ENCODE measurements around the gene GPC2.
"Not testable (repeated sequence)": the region's sequence is repeated elsewhere in the genome, so short reads cannot be mapped to it uniquely, and the experiment has no call there.

Gene GPC2

DNA sequence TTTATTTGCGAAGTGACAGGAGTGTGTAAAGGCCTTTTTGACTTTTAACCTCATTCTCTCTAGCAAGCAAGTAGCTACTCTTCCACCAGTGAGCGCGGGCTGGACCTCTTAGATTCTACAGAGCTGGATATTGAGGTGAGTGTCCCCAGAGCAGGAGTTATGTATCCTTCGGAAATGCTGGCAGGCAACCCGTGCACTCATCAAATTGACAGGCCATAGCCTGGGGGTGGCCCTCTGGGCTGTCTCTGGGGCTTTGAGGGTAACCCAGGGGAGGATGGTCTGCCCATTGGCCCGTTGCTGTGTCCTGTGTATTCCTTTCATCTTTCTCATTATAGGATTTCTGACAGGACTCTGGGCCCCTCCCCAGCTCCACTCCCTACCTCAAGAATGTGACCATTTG, 36.5 kb upstream of the GPC2 start:
- no peaks in the 10 kb centered on the region for H3K9me3 ChIP-seq (ENCODE audit: control insufficient read depth, insufficient read depth, low read length)
- H3K9ac ChIP-seq (ENCODE audit: low read depth, low read length): no peak overlapping the region
- H3K36me3 ChIP-seq (ENCODE audit: insufficient read depth, low read length): no peaks in the 10 kb centered on the region
- no peaks in the 10 kb centered on the region; the same call in 1 of the 2 replicates for H3K4me1 ChIP-seq (ENCODE audit: insufficient read depth, low read length)

DNA sequence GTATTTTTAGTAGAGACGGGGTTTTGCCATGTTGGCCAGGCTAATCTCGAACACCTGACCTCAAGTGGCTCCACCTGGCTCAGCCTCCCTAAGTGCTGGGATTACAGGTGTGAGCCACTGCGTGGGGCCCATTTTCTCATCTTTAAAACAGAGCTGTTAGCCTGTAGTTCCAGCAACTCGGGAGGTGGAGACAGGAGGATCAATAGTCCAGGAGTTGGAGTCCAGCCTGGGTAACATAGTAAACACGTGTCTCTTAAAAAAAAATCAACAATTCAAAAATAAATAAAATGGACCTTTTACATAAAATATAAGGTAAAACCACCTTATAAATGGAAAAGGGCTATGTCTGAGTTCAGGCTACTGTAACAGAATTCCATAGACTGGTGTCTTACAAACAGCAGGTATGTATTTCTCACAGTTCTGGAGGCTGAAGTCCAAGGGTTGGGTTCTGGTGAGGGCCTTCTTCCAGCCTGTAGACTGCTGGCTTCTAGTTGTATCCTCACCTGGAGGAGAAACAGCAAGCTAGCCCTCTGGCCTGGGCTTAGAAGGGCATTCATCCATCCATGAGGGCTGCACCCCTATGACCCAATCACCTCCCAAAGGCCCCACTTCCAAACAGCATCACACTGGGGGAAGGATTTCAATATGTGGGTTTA, 35.6 kb upstream of the GPC2 start:
- no peaks in the 10 kb centered on the region for H3K36me3 ChIP-seq (ENCODE audit: insufficient read depth, low read length)
- no peaks in the 10 kb centered on the region for H3K9me3 ChIP-seq (ENCODE audit: control insufficient read depth, insufficient read depth, low read length)
- no peaks in the 10 kb centered on the region; the same call in 1 of the 2 replicates for H3K4me1 ChIP-seq (ENCODE audit: insufficient read depth, low read length)
- no peak overlapping the region for H3K9ac ChIP-seq (ENCODE audit: low read depth, low read length)

DNA sequence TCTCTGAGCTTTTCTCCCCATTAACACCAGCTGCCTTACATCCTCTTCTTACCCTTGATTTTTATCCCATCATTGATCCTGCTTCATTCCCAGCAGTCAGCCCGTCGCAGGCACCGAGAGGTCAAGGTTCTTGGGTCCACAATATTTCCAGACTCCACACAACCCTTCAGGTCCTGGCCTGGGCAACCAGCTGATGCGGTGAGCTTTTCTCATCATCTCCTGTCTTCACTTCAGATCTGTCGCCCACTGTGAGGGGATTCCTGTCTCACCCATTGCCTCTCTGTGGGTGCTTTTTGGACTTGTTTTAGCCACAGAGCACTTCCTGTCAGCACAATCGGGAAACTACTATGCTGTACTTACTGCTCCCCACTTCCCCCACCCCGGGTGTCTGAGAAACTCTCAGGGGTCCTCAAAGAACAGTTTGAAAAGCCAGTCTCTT, 34.2 kb upstream of the GPC2 start:
- Histone ChIP-seq H3K4me1 (ENCODE audit: insufficient read depth, low read length) (no peaks in the 10 kb centered on the region; the same call in 1 of the 2 replicates), H3K9ac (ENCODE audit: low read depth, low read length) (no peak overlapping the region), H3K36me3 (ENCODE audit: insufficient read depth, low read length) (no peaks in the 10 kb centered on the region), H3K9me3 (ENCODE audit: control insufficient read depth, insufficient read depth, low read length) (no peaks in the 10 kb centered on the region)

DNA sequence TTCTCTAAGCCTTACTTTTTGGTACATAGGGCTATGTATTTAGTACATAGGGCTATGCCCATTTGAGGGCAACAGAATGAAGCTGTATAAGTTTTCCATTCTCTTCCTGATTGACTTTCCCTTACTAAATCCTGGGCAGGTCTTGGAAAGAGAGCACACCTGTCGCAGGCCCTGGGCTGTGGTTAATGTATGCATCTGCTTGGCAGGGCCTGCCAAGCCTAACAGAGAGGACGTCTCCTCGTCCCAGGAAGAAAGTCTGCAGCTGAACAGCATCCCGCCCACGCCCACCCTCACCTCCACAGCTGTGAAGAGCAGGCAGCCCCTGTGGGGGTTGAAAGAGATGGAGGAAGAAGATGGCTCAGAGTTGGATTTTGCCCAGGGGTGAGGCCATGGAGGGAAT, 33.6 kb upstream of the GPC2 start:
- Histone ChIP-seq H3K36me3 (ENCODE audit: insufficient read depth, low read length) (no peaks in the 10 kb centered on the region), H3K9me3 (ENCODE audit: control insufficient read depth, insufficient read depth, low read length) (no peaks in the 10 kb centered on the region), H3K9ac (ENCODE audit: low read depth, low read length) (no peak overlapping the region), H3K4me1 (ENCODE audit: insufficient read depth, low read length) (no peaks in the 10 kb centered on the region; the same call in 1 of the 2 replicates)

DNA sequence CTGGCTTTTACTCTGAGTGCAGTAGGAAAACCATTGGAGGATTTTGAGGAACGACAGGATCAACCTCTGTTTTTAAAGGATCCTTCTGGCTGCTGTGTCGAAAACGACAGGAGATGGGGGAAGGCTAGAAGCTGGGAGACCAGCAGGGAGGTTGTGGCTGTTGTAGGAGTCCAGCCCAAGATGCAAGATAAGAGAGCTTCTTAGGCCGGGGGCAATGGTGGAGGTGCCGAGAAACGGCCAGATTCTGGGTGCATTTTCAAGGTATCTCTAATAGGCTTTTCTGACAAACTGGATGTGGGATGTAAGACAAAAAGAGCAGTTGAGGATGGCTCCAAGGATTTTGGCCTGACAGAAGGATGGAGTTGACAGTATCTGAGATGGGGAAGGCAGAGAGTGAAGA, 32.3 kb upstream of the GPC2 start:
- no peaks in the 10 kb centered on the region; the same call in 1 of the 2 replicates for H3K4me1 ChIP-seq (ENCODE audit: insufficient read depth, low read length)
- no peaks in the 10 kb centered on the region for H3K36me3 ChIP-seq (ENCODE audit: insufficient read depth, low read length)
- H3K9me3 ChIP-seq (ENCODE audit: control insufficient read depth, insufficient read depth, low read length): no peaks in the 10 kb centered on the region
- H3K9ac ChIP-seq (ENCODE audit: low read depth, low read length): no peak overlapping the region

- H3K4me1 ChIP-seq (ENCODE audit: insufficient read depth, low read length): no peaks in the 10 kb centered on the region; the same call in 1 of the 2 replicates
- H3K9me3 ChIP-seq (ENCODE audit: control insufficient read depth, insufficient read depth, low read length): no peaks in the 10 kb centered on the region
- H3K36me3 ChIP-seq (ENCODE audit: insufficient read depth, low read length): no peaks in the 10 kb centered on the region
- H3K9ac ChIP-seq (ENCODE audit: low read depth, low read length): no peak overlapping the region
Observed at GRCh38 chr7:100208911-100209408, 31.8 kb upstream of the GPC2 start.

DNA sequence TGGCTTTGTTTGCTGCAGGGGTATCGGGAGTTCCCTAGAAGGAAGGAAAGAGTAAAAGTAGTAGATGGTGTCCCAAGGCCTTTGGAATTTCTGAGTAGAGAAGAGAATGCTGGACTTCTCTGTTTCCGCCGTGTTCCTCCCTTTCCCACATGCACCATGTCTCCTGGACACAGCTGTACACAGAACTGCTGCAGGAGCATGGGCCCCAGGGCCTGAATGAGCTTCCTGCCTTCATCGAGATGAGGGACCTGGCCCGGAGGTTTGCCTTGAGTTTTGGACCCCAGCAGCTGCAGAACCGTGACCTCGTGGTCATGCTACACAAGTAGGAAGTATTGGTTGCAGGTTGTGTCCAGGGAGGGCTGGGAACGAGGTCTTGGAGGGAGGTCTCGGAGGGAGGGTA, 27.3 kb upstream of the GPC2 start:
- Histone ChIP-seq H3K4me1 (ENCODE audit: insufficient read depth, low read length) (peaks cover 8% of the 10 kb centered on the region), H3K36me3 (ENCODE audit: insufficient read depth, low read length) (no peaks in the 10 kb centered on the region), H3K9ac (ENCODE audit: low read depth, low read length) (no peak overlapping the region), H3K9me3 (ENCODE audit: control insufficient read depth, insufficient read depth, low read length) (no peaks in the 10 kb centered on the region)

- H3K4me1 ChIP-seq (ENCODE audit: insufficient read depth, low read length): peaks cover 8% of the 10 kb centered on the region
- H3K9me3 ChIP-seq (ENCODE audit: control insufficient read depth, insufficient read depth, low read length): no peaks in the 10 kb centered on the region
- H3K36me3 ChIP-seq (ENCODE audit: insufficient read depth, low read length): no peaks in the 10 kb centered on the region
- H3K9ac ChIP-seq (ENCODE audit: low read depth, low read length): no peak overlapping the region
Observed at GRCh38 chr7:100200693-100201092, 23.5 kb upstream of the GPC2 start.

DNA sequence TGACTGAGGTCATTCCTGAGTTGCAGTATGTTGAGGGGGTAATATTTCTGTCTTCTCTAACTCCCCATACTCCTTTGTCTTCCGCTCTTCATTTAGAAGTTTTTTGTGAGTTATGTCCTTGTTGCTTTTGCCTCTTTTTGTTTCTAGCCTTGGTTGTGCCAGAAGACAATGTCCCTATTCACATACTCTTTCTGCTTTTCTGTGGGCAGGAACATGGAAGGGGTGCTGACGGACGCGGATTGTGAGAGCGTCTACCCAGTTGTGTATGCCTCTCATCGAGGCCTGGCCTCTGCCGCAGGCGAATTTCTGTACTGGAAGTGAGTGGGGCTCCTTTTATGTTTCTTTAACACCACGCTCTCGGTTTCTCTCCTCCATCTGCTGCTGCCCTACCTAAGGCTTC, 21.1 kb upstream of the GPC2 start:
- no peaks in the 10 kb centered on the region for H3K36me3 ChIP-seq (ENCODE audit: insufficient read depth, low read length)
- H3K4me1 ChIP-seq (ENCODE audit: insufficient read depth, low read length): peaks cover 8% of the 10 kb centered on the region
- H3K9ac ChIP-seq (ENCODE audit: low read depth, low read length): no peak overlapping the region
- no peaks in the 10 kb centered on the region for H3K9me3 ChIP-seq (ENCODE audit: control insufficient read depth, insufficient read depth, low read length)

DNA sequence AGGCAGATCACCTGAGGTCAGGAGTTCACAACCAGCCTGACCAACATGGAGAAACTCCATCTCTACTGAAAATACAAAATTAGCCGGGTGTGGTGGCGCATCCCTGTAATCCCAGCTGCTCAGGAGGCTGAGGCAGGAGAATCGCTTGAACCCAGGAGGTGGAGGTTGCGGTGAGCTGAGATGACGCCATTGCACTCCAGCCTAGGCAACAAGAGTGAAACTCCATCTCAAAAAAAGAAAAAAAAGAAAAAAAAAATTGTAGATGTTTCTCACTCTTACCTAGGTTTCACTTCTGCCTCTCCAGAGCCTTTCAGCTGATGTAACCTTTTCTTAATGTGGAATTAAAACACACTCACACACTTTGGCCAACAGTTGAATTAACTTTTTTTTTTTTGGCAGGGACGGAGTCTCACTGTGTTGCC, 18.7 kb upstream of the GPC2 start:
- H3K9ac ChIP-seq (ENCODE audit: low read depth, low read length); H3K36me3 ChIP-seq (ENCODE audit: insufficient read depth, low read length): not testable (repeated sequence)

GRCh38 chr7:100195222-100195621, 18.0 kb upstream of the GPC2 start:
- H3K4me1 ChIP-seq (ENCODE audit: insufficient read depth, low read length): peaks cover 4% of the 10 kb centered on the region

More for the DNA sequence above, 18.7 kb upstream of the GPC2 start:
- not testable (repeated sequence) for H3K4me1 ChIP-seq (ENCODE audit: insufficient read depth, low read length); H3K9me3 ChIP-seq (ENCODE audit: control insufficient read depth, insufficient read depth, low read length)

GRCh38 chr7:100192969-100193368, 15.8 kb upstream of the GPC2 start:
- Histone ChIP-seq H3K9ac (ENCODE audit: low read depth, low read length) (no peak overlapping the region), H3K36me3 (ENCODE audit: insufficient read depth, low read length) (no peaks in the 10 kb centered on the region), H3K4me1 (ENCODE audit: insufficient read depth, low read length) (peaks cover 3% of the 10 kb centered on the region; the same call in 1 of the 2 replicates), H3K9me3 (ENCODE audit: control insufficient read depth, insufficient read depth, low read length) (no peaks in the 10 kb centered on the region)

More at GRCh38 chr7:100195222-100195621, 18.0 kb upstream of the GPC2 start:
- Histone ChIP-seq H3K36me3 (ENCODE audit: insufficient read depth, low read length) (no peaks in the 10 kb centered on the region), H3K9ac (ENCODE audit: low read depth, low read length) (no peak overlapping the region), H3K9me3 (ENCODE audit: control insufficient read depth, insufficient read depth, low read length) (no peaks in the 10 kb centered on the region)

- H3K9ac ChIP-seq (ENCODE audit: low read depth, low read length); H3K9me3 ChIP-seq (ENCODE audit: control insufficient read depth, insufficient read depth, low read length); H3K36me3 ChIP-seq (ENCODE audit: insufficient read depth, low read length); H3K4me1 ChIP-seq (ENCODE audit: insufficient read depth, low read length): not testable (repeated sequence)
Observed at GRCh38 chr7:100192281-100192862, 15.2 kb upstream of the GPC2 start.

GRCh38 chr7:100191775-100192174, 14.6 kb upstream of the GPC2 start:
- Histone ChIP-seq H3K9ac (ENCODE audit: low read depth, low read length) (no peak overlapping the region), H3K9me3 (ENCODE audit: control insufficient read depth, insufficient read depth, low read length) (no peaks in the 10 kb centered on the region), H3K4me1 (ENCODE audit: insufficient read depth, low read length) (peaks cover 3% of the 10 kb centered on the region; the same call in 1 of the 2 replicates), H3K36me3 (ENCODE audit: insufficient read depth, low read length) (no peaks in the 10 kb centered on the region)

DNA sequence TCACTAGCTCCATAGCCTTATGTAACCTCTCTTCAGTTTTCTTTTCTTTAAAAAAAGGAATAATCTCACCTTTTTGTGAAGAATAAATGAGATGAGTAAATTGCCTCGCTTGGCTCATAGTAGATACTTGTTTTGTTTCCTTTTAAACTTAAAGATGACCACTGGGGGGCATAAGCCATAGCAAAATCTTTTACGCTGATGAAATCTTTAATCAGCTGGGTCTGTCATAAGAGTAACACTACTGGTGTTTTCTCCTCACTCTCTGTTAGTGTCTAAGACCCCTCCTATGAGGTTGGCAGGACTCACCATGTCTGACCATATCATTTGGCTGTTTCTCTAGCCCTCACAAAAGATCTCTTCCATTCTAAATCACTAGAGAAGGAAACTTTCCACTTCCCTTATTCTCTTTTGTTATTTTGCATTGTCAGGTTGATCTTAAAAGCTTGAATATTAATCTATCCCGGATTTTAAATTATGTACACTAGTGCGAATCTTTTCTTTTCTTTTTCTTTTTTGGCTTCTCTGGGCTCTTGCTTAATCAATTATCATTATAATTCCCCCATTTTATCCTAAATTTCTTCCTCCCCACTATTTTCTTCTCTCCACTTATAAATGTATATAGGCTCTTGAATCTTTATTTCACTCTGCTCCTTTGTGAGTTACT, 13.0 kb upstream of the GPC2 start:
- no peak overlapping the region for H3K9ac ChIP-seq (ENCODE audit: low read depth, low read length)
- H3K4me1 ChIP-seq (ENCODE audit: insufficient read depth, low read length): peaks cover 3% of the 10 kb centered on the region; the same call in 1 of the 2 replicates
- H3K36me3 ChIP-seq (ENCODE audit: insufficient read depth, low read length): no peaks in the 10 kb centered on the region
- no peaks in the 10 kb centered on the region for H3K9me3 ChIP-seq (ENCODE audit: control insufficient read depth, insufficient read depth, low read length)
